Colonic mucosa (tissue), 4 donors: ENCODE measurements around the gene IFIT1. TPM values are rescaled to one million over a fixed set of nuclear protein-coding genes. Genes with fewer than 3 reads are reported as not detected.
A peak's percentile ranks its signal among the peaks of the same experiment; 100 is the strongest.

Source experiments
- DNase-seq: peaks from one replicate; pipeline ENCODE4 v3.0.0-alpha.2; 2020
- H3K27ac ChIP-seq: fragments of 200-600 bp; one replicate; pipeline ENCODE4 v1.8.0; 2021
- H3K27me3 ChIP-seq: fragments of 200-600 bp; one replicate; pipeline ENCODE4 v1.8.0; 2021
- H3K36me3 ChIP-seq: fragments of 200-600 bp; one replicate; pipeline ENCODE4 v1.8.0; 2021
- H3K4me1 ChIP-seq: fragments of 200-600 bp; one replicate; pipeline ENCODE4 v1.8.0; 2021; ENCODE audit warnings: mild to moderate bottlenecking
- H3K4me3 ChIP-seq: fragments of 200-600 bp; one replicate; pipeline ENCODE4 v1.8.0; 2021
- H3K9ac ChIP-seq, 2 donors: one replicate each; pipeline ENCODE4 v1.7.0; 2013; ENCODE audit warnings: control low read depth in 2 of 2, low read depth in 2 of 2, low read length in 2 of 2
- H3K9me3 ChIP-seq: fragments of 200-600 bp; one replicate; pipeline ENCODE4 v1.8.0; 2021
- intact Hi-C: fragments of 100-400 bp; cut with DNase I; formaldehyde crosslinking; loops from one replicate; pipeline ENCODE4 v1.14.1; 2022
- total RNA-seq, 2 donors: library from RNA; stranded (reverse); fragmentation: NEBNext Ultra II Directional in 1 of 2; extraction: Animal tissue kit (Norgen Biotek cat#: 25700) in 1 of 2; gene quantifications; one replicate each; pipeline ENCODE4 v1.2.1, GENCODE V29; 2021
- TF ChIP-seq, protein P1 (sequence below): fragments of 200-600 bp; IDR thresholded peaks from one replicate; pipeline ENCODE4 v1.8.0; 2022; ENCODE audit warnings: antibody characterized with exemption, mild to moderate bottlenecking
- donor health status: healthy.
- donor health status: DM: no; HTN: no; CAD: no.
- donor health status: DM: no; HTN: no; CAD: no.

Gene IFIT1
- total RNA-seq, 2 donors from 2014 or later: 1.9 to 5.4 TPM

GRCh38 chr10:89416465-89416864 is 24.0 kb downstream of the IFIT1 start:
- Histone ChIP-seq H3K27ac (no peak overlapping the region), H3K9me3 (no peaks in the 10 kb centered on the region), H3K4me3 (no peak overlapping the region), H3K9ac (no peak overlapping the region), H3K27me3 (no peaks in the 10 kb centered on the region), H3K36me3 (peaks cover 4% of the 10 kb centered on the region), H3K4me1 (no peaks in the 10 kb centered on the region)
- no peak for DNase-seq
- intact Hi-C loops: no loop called here
- TF ChIP-seq, protein P1, sequence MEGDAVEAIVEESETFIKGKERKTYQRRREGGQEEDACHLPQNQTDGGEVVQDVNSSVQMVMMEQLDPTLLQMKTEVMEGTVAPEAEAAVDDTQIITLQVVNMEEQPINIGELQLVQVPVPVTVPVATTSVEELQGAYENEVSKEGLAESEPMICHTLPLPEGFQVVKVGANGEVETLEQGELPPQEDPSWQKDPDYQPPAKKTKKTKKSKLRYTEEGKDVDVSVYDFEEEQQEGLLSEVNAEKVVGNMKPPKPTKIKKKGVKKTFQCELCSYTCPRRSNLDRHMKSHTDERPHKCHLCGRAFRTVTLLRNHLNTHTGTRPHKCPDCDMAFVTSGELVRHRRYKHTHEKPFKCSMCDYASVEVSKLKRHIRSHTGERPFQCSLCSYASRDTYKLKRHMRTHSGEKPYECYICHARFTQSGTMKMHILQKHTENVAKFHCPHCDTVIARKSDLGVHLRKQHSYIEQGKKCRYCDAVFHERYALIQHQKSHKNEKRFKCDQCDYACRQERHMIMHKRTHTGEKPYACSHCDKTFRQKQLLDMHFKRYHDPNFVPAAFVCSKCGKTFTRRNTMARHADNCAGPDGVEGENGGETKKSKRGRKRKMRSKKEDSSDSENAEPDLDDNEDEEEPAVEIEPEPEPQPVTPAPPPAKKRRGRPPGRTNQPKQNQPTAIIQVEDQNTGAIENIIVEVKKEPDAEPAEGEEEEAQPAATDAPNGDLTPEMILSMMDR: no peak

GRCh38 chr10:89419548-89419947 is 27.1 kb downstream of the IFIT1 start:
- Histone ChIP-seq H3K27ac (no peak overlapping the region), H3K4me3 (no peak overlapping the region), H3K36me3 (peaks cover 4% of the 10 kb centered on the region), H3K9ac (no peak overlapping the region), H3K27me3 (no peaks in the 10 kb centered on the region), H3K9me3 (no peaks in the 10 kb centered on the region), H3K4me1 (no peaks in the 10 kb centered on the region)
- no peak for DNase-seq
- intact Hi-C loops: no loop called here
- TF ChIP-seq, protein P1: no peak

GRCh38 chr10:89421018-89421476 is 28.6 kb downstream of the IFIT1 start:
- Histone ChIP-seq H3K27ac (no peak overlapping the region), H3K4me3 (no peak overlapping the region), H3K36me3 (peaks cover 4% of the 10 kb centered on the region), H3K27me3 (no peaks in the 10 kb centered on the region), H3K9me3 (no peaks in the 10 kb centered on the region), H3K9ac (no peak overlapping the region), H3K4me1 (no peaks in the 10 kb centered on the region)
- intact Hi-C loops: no loop called here
- TF ChIP-seq, protein P1: no peak
- no peak for DNase-seq

- H3K9ac ChIP-seq: no peak overlapping the region
- H3K27ac ChIP-seq: no peak overlapping the region
- intact Hi-C loops: no loop called here
- no peaks in the 10 kb centered on the region for H3K36me3 ChIP-seq
- H3K9me3 ChIP-seq: no peaks in the 10 kb centered on the region
- no peak for DNase-seq
- TF ChIP-seq, protein P1: no peak
- H3K4me1 ChIP-seq: no peaks in the 10 kb centered on the region
- no peak overlapping the region for H3K4me3 ChIP-seq
- no peaks in the 10 kb centered on the region for H3K27me3 ChIP-seq
These were observed 32.6 kb downstream of the IFIT1 start for GRCh38 chr10:89425000-89425399.

GRCh38 chr10:89426230-89426868 is 33.9 kb downstream of the IFIT1 start:
- no peaks in the 10 kb centered on the region for H3K36me3 ChIP-seq
- H3K4me3 ChIP-seq: no peak overlapping the region
- no peak overlapping the region for H3K9ac ChIP-seq
- H3K4me1 ChIP-seq: no peaks in the 10 kb centered on the region
- no peaks in the 10 kb centered on the region for H3K9me3 ChIP-seq
- intact Hi-C loops: no loop called here
- TF ChIP-seq, protein P1: peak; percentile 63
- DNase-seq: no peak
- H3K27ac ChIP-seq: no peak overlapping the region
- H3K27me3 ChIP-seq: no peaks in the 10 kb centered on the region
